SK-N-SH treated with all-trans-retinoic acid at 6 μM for 48 hours (cell line): ENCODE data around the gene ZC3H15.

Experiments used
- ATAC-seq: fragments of 200-7000 bp; cut with Tn5 transposase; 3 replicates; pipeline ENCODE4 v1.9.1; 2020; ENCODE audit warnings: mild to moderate bottlenecking, moderate library complexity
- ARNTL ChIP-seq: fragments of 450-650 bp; formaldehyde crosslinking; IDR thresholded peaks from 2 replicates; pipeline ENCODE4 v1.5.0; 2020; ENCODE audit warnings: low read depth, mild to moderate bottlenecking, moderate library complexity, borderline replicate concordance
- CREB5 ChIP-seq: fragments of 250-450 bp; sonication (Bioruptor Pico); IDR thresholded peaks from 2 replicates; pipeline ENCODE4 v1.5.1; 2020; ENCODE audit warnings: low read depth, mild to moderate bottlenecking, moderate library complexity
- CSRNP3 ChIP-seq: fragments of 250-450 bp; sonication (Bioruptor Pico); IDR thresholded peaks from 2 replicates; pipeline ENCODE4 v1.5.1; 2021; ENCODE audit warnings: mild to moderate bottlenecking, moderate library complexity
- ISL1 ChIP-seq: fragments of 250-450 bp; sonication (Bioruptor Pico); IDR thresholded peaks from 2 replicates; pipeline ENCODE4 v2.1.2; 2022; ENCODE audit warnings: mild to moderate bottlenecking, moderate library complexity
- PATZ1 ChIP-seq: fragments of 250-450 bp; sonication (Bioruptor Pico); IDR thresholded peaks from 2 replicates; pipeline ENCODE4 v1.8.0; 2020; ENCODE audit warnings: mild to moderate bottlenecking, moderate library complexity, borderline replicate concordance
- POU6F1 ChIP-seq: fragments of 250-450 bp; sonication (Bioruptor Pico); IDR thresholded peaks from 2 replicates; pipeline ENCODE4 v1.8.0; 2021; ENCODE audit warnings: low read depth, mild to moderate bottlenecking, moderate library complexity, borderline replicate concordance
- SNAI2 ChIP-seq: fragments of 250-450 bp; sonication (Bioruptor Pico); IDR thresholded peaks from 2 replicates; pipeline ENCODE4 v1.5.0; 2020; ENCODE audit warnings: mild to moderate bottlenecking, moderate library complexity
- TCF4 ChIP-seq: fragments of 250-450 bp; sonication (Bioruptor Pico); IDR thresholded peaks from 2 replicates; pipeline ENCODE4 v1.8.0; 2021; ENCODE audit warnings: mild to moderate bottlenecking, moderate library complexity, borderline replicate concordance
- ZNF565 ChIP-seq: fragments of 450-650 bp; formaldehyde crosslinking; conservative IDR thresholded peaks from 2 replicates; pipeline ENCODE4 v1.5.0; 2020; ENCODE audit warnings: low read depth, mild to moderate bottlenecking, moderate library complexity
- ZNF70 ChIP-seq: fragments of 450-650 bp; formaldehyde crosslinking; IDR thresholded peaks from 2 replicates; pipeline ENCODE4 v1.5.0; 2020; ENCODE audit warnings: mild to moderate bottlenecking, moderate library complexity

Gene ZC3H15

GRCh38 chr2:186554850-186555671 lies 69.0 kb downstream of the ZC3H15 start (continued):
- no peak for TF ChIP-seq PATZ1 (CRISPR knock-in tag)
- no peak for TF ChIP-seq CSRNP3 (CRISPR knock-in tag)
- TF ChIP-seq SNAI2 (CRISPR knock-in tag): no peak
- TF ChIP-seq CREB5 (CRISPR knock-in tag): no peak

GRCh38 chr2:186558512-186559276 lies 72.6 kb downstream of the ZC3H15 start:
- TF ChIP-seq POU6F1 (CRISPR knock-in tag) (no peak), ARNTL (no peak), TCF4 (0 out of 2 replicates have a peak, but pooled peaks have one; percentile 14), CSRNP3 (CRISPR knock-in tag) (no peak), ZNF70 (CRISPR knock-in tag) (no peak), ISL1 (CRISPR knock-in tag) (peak; percentile 69), ZNF565 (no peak)
- ATAC-seq: peak; percentile 66
